GM18867 (cell line): ENCODE measurements around the gene UNC13C.

Experiments used
- ATAC-seq: cut with Tn5 transposase; IDR thresholded peaks from one replicate; pipeline ENCODE4 v1.9.1; 2021; ENCODE audit warnings: mild to moderate bottlenecking, moderate library complexity; ENCODE audit not compliant: unreplicated experiment

Gene UNC13C

GRCh38 chr15:54608876-54609835 lies 630.9 kb downstream of the UNC13C start:
- no peak for ATAC-seq

- ATAC-seq = no peak
Measured at GRCh38 chr15:54618120-54618519, 639.9 kb downstream of the UNC13C start.

DNA sequence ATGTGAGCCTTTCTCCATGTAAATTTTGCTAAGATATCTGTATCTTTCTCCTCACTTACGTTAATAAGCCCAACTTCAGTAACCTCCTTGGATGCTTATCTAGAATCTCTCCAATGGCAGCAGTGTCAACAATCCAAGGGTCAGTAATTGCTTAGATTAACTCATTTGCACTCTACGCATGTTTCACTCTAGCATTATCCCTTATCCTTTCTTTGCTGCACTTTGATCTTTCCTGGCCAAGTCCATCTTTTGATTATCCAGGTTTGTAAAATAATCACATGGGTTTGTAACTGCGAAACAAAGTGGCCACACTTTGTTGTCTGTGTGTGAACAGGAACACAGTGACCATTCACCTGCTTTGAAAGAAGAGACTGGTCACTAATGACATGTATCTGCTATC lies 640.9 kb downstream of the UNC13C start:
- ATAC-seq = no peak

- ATAC-seq = no peak
Measured at GRCh38 chr15:54620916-54621315, 642.7 kb downstream of the UNC13C start.

DNA sequence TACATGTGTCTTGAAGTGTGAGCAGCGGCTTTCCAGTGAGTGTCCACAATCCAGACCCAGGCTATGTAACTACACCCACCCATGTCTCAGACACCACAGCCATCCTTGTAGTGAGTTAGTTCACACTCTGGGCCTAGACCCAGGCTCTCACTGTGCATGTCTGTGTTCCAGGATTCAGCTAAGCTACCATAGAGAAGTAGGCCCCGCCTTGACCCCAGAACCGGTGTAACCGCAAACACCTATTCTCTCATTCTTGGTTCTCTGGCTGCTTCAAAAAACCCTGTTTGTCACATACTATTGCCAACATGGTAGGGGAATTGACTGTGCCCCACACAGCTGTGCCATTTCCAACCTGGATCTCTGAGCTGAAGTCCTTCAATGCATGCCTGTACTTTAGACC lies 657.9 kb downstream of the UNC13C start:
- no peak for ATAC-seq

- ATAC-seq = no peak
Measured at GRCh38 chr15:54638666-54639065, 660.4 kb downstream of the UNC13C start.

DNA sequence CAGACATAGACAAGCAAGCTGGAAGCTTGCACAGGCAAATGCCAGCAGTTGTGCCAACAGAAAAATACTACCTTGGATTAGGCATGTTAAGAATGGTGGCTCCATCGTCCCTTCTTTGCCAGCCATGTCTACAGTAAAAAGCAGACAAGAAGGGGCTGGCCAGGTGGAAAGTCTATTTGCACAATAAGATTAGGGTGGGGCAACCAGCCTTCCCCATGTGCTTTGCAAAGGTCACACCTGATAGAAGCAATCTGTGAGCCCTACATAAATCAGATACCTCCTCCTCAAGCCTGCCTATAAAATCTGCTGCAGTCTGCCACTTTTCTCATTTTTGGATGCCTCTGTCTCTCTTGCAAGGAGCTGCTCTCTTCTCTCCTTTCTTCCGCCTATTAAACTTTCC lies 662.6 kb downstream of the UNC13C start:
- ATAC-seq = no peak

DNA sequence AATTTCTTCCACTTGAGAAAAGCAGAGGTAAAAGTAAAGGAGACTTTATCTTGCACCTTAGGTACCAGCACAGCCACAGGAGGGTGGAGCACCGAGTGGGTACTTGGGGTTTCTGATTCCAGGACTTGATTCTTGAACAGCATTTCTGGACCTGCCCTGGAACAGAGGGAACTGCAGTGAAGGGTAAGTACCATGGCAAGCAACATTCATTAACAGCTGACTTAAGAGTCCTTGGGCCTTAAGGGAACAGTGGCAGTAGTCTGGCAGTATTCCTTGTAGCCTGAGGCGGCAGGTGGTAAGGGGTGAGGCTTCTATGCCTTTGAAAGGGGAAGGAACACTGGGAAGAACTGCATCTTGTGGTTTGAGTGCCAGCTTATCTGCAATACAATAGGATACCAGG lies 666.6 kb downstream of the UNC13C start:
- no peak for ATAC-seq

- no peak for ATAC-seq
Measured at GRCh38 chr15:54659646-54660045, 681.4 kb downstream of the UNC13C start.

GRCh38 chr15:54660356-54660755 lies 682.1 kb downstream of the UNC13C start:
- ATAC-seq = no peak

DNA sequence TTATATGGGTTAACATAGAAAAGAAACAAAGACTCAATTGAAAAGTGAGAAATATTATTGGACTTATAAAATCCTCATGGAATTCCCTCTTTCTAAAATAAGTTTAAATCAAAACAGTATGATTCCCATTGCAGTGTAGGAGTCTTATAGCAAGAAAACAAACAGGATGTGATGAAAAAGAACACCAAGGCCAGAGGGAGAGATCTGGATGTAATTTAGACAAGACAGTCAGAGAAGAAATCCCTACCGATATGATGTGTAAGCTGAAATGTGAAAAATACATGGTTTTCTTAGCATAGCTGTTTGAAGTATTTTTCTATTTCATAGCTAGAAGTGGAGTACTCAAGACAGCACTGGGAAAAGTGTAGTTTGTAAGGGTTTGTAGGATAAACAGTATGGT lies 697.0 kb downstream of the UNC13C start:
- ATAC-seq = no peak

- peak; percentile 90 for ATAC-seq
Measured at GRCh38 chr15:54681584-54681983, 703.3 kb downstream of the UNC13C start.
